HG02678 (cell line): ENCODE data around the gene KRT83.

Experiments
- ATAC-seq: cut with Tn5 transposase; IDR thresholded peaks from one replicate; pipeline ENCODE4 v1.9.1; 2021; ENCODE audit warnings: mild to moderate bottlenecking, moderate library complexity; ENCODE audit not compliant: unreplicated experiment

KRT83 gene

GRCh38 chr12:52268212-52268611 lies 53.0 kb downstream of the KRT83 start:
- ATAC-seq = no peak

- ATAC-seq = no peak
Observed at GRCh38 chr12:52267699-52268098, 53.5 kb downstream of the KRT83 start.

- ATAC-seq = no peak
Observed at GRCh38 chr12:52267266-52267665, 53.9 kb downstream of the KRT83 start.

DNA sequence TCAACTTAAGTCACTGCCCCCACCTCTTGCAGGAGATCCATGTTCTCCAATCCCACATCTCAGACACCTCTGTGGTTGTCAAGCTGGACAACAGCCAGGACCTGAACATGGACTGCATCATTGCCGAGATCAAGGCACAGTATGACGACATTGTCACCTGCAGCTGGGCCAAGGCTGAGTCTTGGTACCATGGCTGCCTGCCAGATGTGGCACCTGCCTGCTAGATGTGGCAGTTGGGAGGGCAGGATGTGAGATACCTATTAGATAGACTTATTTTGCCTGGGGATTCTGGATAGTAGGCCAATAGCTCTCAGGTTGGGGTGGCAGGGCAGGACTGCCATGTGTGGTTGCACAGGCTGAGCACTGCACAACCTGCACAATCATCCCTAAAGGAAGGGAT lies 54.7 kb downstream of the KRT83 start:
- no peak for ATAC-seq

DNA sequence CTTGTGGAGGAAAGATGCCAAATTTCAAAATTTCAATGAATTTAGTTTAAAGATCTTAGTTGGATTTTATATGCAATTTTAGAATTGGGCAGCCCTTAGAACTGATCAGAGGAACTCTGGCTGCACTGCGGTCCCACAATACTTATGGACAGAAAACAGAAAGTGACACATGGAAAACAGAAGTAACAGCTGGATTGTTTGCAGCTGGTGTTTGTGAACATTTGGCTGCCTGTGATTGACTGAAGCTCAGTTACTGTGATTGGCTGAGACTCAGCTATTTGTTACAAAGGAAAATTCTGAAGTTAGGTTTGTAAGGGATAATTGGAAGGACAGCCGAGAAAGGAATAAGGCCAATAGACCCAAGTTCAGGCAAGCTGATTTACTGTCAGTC lies 56.8 kb downstream of the KRT83 start:
- ATAC-seq = no peak
